Measurements from ENCODE around the gene BUB1B. TPM values are rescaled to one million over a fixed set of nuclear protein-coding genes. Genes with fewer than 3 reads are reported as not detected.

The BUB1B gene
- total RNA-seq, 2 experiments from 2014 or later, result 166 to 192 TPM

DNA sequence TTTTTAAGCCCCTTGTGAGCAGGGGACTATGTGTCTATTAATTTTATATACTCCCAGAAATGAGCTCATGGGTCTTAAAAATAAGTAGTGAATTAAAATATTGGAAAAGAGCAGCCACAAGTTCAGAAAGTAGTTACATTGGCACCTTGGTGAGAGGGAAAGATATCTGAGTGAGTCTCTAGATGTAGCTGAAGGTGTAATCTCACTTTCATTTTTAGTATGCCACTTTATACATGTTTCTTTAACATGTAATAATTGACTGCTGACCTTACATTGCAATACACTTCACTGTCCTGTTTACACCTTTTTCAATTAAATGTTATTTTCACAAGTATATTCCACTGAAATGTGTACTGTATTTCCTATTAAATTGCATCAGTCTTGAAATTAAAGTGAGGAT is 65.9 kb downstream of the BUB1B start:
- H3K9me3 ChIP-seq (ENCODE audit: low read length), result no peaks in the 10 kb centered on the region
- H4K20me1 ChIP-seq (ENCODE audit: insufficient read depth, low read length), result no peaks in the 10 kb centered on the region
- no peaks in the 10 kb centered on the region for H3K4me1 ChIP-seq (ENCODE audit: insufficient read depth, low read length, poor library complexity, severe bottlenecking)
- TF ChIP-seq, protein P1, sequence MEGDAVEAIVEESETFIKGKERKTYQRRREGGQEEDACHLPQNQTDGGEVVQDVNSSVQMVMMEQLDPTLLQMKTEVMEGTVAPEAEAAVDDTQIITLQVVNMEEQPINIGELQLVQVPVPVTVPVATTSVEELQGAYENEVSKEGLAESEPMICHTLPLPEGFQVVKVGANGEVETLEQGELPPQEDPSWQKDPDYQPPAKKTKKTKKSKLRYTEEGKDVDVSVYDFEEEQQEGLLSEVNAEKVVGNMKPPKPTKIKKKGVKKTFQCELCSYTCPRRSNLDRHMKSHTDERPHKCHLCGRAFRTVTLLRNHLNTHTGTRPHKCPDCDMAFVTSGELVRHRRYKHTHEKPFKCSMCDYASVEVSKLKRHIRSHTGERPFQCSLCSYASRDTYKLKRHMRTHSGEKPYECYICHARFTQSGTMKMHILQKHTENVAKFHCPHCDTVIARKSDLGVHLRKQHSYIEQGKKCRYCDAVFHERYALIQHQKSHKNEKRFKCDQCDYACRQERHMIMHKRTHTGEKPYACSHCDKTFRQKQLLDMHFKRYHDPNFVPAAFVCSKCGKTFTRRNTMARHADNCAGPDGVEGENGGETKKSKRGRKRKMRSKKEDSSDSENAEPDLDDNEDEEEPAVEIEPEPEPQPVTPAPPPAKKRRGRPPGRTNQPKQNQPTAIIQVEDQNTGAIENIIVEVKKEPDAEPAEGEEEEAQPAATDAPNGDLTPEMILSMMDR (conservative IDR thresholded peaks at IDR 0.05; ENCODE audit: low read length), result no peak
- TF ChIP-seq EZH2phosphoT487 (IDR thresholded peaks at IDR 0.05; ENCODE audit: borderline replicate concordance, low read depth, low read length), result no peak
- H3K27ac ChIP-seq (ENCODE audit: low read depth, low read length, poor library complexity, severe bottlenecking), result no peak overlapping the region
- no TSS peak for BruUV-seq (replicated peaks)
- CTCF ChIA-PET (ENCODE audit: unreplicated experiment), result no interaction called here
- no peak for DNase-seq (ENCODE audit: low spot score)
- H3K4me3 ChIP-seq (ENCODE audit: low read depth, low read length, poor library complexity, severe bottlenecking), result no peak overlapping the region
- H3K79me2 ChIP-seq (ENCODE audit: insufficient read depth, low read depth, low read length), result no peaks in the 10 kb centered on the region
- H3K9me2 ChIP-seq (ENCODE audit: insufficient read depth, low read length), result no peaks in the 10 kb centered on the region
- H3K4me2 ChIP-seq (ENCODE audit: low read length), result no peak overlapping the region
- intact Hi-C loops (cut with micrococcal nuclease; ENCODE audit: unreplicated experiment), result no loop called here
- POLR2A ChIA-PET, result interaction anchor here (1.0 to 2.2 kb wide), 2 partner anchors 9 to 42 kb away, joined by 4 to 16 read pairs; no protein-coding TSS in a partner anchor
- H2AFZ ChIP-seq (ENCODE audit: low read length), result no peak overlapping the region
- peaks cover 94% of the 10 kb centered on the region for H3K36me3 ChIP-seq (ENCODE audit: insufficient read depth, low read length)

- intact Hi-C loops (cut with micrococcal nuclease; ENCODE audit: unreplicated experiment), result no loop called here
- no TSS peak for BruUV-seq (replicated peaks)
- H2AFZ ChIP-seq (ENCODE audit: low read length), result no peak overlapping the region
Observed at GRCh38 chr15:40229316-40229715, 68.4 kb downstream of the BUB1B start.

GRCh38 chr15:40229956-40230355 is 69.1 kb downstream of the BUB1B start:
- Histone ChIP-seq H3K79me2 (ENCODE audit: insufficient read depth, low read depth, low read length) (no peaks in the 10 kb centered on the region), H3K4me1 (ENCODE audit: insufficient read depth, low read length, poor library complexity, severe bottlenecking) (peaks cover 4% of the 10 kb centered on the region), H3K9me2 (ENCODE audit: insufficient read depth, low read length) (no peaks in the 10 kb centered on the region), H3K4me3 (ENCODE audit: low read depth, low read length, poor library complexity, severe bottlenecking) (no peak overlapping the region), H3K27ac (ENCODE audit: low read depth, low read length, poor library complexity, severe bottlenecking) (no peak overlapping the region), H3K4me2 (ENCODE audit: low read length) (no peak overlapping the region), H3K9me3 (ENCODE audit: low read length) (no peaks in the 10 kb centered on the region), H4K20me1 (ENCODE audit: insufficient read depth, low read length) (no peaks in the 10 kb centered on the region), H2AFZ (ENCODE audit: low read length) (no peak overlapping the region), H3K36me3 (ENCODE audit: insufficient read depth, low read length) (peaks cover 78% of the 10 kb centered on the region)
- intact Hi-C loops (cut with micrococcal nuclease; ENCODE audit: unreplicated experiment), result no loop called here
- ChIA-PET CTCF (ENCODE audit: unreplicated experiment) (no interaction called here), POLR2A (interaction anchor here (0.7 to 1.1 kb wide), 2 partner anchors 39 to 171 kb away, joined by 3 to 5 read pairs; no protein-coding TSS in a partner anchor)
- no peak for DNase-seq (ENCODE audit: low spot score)
- no TSS peak for BruUV-seq (replicated peaks)
- TF ChIP-seq, protein P1 (conservative IDR thresholded peaks at IDR 0.05; ENCODE audit: low read length), result no peak

More at GRCh38 chr15:40229316-40229715, 68.4 kb downstream of the BUB1B start:
- no peaks in the 10 kb centered on the region for H4K20me1 ChIP-seq (ENCODE audit: insufficient read depth, low read length)
- H3K4me1 ChIP-seq (ENCODE audit: insufficient read depth, low read length, poor library complexity, severe bottlenecking), result no peaks in the 10 kb centered on the region
- ChIA-PET CTCF (ENCODE audit: unreplicated experiment) (no interaction called here), POLR2A (interaction anchor here (0.7 to 1.1 kb wide), 2 partner anchors 25 to 40 kb away, joined by 3 to 4 read pairs; no protein-coding TSS in a partner anchor)
- no peaks in the 10 kb centered on the region for H3K9me3 ChIP-seq (ENCODE audit: low read length)
- H3K79me2 ChIP-seq (ENCODE audit: insufficient read depth, low read depth, low read length), result no peaks in the 10 kb centered on the region
- H3K9me2 ChIP-seq (ENCODE audit: insufficient read depth, low read length), result no peaks in the 10 kb centered on the region
- no peak overlapping the region for H3K27ac ChIP-seq (ENCODE audit: low read depth, low read length, poor library complexity, severe bottlenecking)
- TF ChIP-seq, protein P1 (conservative IDR thresholded peaks at IDR 0.05; ENCODE audit: low read length), result no peak
- TF ChIP-seq EZH2phosphoT487 (IDR thresholded peaks at IDR 0.05; ENCODE audit: borderline replicate concordance, low read depth, low read length), result no peak
- peaks cover 85% of the 10 kb centered on the region for H3K36me3 ChIP-seq (ENCODE audit: insufficient read depth, low read length)
- H3K4me2 ChIP-seq (ENCODE audit: low read length), result no peak overlapping the region
- no peak for DNase-seq (ENCODE audit: low spot score)
- H3K4me3 ChIP-seq (ENCODE audit: low read depth, low read length, poor library complexity, severe bottlenecking), result no peak overlapping the region

Measured in OCI-LY7 (cell line).